Activated CD4-positive, alpha-beta T cell treated with anti-CD3 and anti-CD28 coated beads, Interleukin-2, amount 50 U/mL, for 48 hours (primary cell): ENCODE data around the gene GRIK1.

Experiments used
- DNase-seq, 2 experiments: peaks; one replicate each; pipeline ENCODE4 v3.0.0-alpha.2; 2020

GRIK1 gene

DNA sequence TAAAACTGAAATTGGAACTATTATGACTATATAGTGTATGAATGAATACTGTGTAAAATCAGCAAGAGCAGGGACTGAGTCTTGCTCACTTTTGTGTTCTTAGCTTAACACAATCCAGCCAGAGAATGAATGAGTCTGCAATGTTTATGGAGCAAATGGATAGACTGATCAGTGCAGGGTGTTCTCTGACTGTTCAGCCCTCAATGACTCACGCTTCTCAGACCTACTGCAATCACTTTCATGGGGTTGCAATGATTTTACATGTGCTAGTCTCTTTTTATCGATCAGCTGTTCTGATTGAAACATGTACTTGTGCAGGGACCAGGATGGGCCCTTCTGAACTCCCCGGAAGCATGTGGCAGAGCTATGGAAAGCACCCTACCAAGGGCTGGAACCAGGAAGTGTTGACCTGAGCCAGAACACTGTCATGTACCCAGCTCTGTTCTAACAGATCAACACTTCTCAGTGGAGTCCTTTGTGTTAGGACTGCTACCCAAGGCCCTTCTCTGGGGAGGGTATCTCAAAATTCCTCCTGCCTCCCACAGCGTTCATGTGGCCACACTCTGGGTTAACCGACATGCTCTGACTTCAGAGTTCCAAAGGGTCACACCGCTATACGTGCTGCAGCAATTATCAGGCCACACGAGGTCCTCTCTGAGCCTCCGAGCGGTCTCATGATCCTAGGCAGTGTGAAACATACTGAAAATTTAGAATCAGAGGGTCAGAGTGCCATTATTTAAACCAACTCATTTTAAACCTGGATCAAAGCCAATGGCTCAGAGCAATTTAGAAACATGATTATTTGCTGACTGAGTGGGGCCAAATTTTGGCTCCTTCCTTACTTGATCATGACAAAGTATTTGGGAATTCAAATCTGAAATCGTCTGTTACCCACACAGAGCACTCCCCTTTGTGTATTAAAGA is 35.2 kb downstream of the GRIK1 start:
- no peak for DNase-seq

DNA sequence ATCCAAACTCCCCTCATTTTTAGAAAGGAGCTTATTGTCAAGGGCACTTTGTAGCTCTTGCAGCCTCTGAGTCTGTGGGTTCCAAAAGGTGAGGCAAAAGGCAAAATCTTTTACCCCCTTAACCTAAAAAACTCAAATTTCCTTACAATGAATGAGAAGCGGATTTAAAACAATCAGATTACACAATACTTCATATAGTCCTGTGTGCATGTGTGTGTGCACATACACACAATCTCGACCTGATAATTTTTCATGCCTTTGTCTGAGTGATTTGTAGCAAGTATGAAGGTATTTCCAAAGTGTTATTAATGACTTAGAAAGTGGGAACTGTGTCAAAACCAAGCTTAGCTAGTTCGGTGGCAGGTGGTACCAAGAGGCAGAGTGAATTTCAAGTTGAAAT is 42.9 kb downstream of the GRIK1 start:
- no peak for DNase-seq

DNA sequence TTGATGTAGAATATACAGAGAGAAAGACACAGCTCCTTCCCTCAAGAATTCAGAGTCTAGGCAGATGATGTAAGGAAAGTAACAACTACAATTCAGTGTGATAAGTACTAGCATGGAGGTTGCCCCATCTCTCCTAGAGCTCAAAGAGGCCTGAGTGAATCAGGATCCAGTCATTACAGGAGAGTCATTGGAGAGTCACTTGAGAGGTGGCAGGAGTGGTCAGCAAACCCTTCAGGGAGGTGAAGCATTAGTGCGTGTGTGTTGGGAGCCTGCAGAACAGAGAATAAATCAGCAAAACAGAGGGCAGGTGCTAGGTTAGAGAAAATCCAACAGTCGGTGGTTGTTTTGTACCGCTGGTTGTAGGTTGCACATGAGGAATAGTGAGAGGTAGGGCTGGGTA is 46.1 kb downstream of the GRIK1 start:
- DNase-seq = no peak

DNA sequence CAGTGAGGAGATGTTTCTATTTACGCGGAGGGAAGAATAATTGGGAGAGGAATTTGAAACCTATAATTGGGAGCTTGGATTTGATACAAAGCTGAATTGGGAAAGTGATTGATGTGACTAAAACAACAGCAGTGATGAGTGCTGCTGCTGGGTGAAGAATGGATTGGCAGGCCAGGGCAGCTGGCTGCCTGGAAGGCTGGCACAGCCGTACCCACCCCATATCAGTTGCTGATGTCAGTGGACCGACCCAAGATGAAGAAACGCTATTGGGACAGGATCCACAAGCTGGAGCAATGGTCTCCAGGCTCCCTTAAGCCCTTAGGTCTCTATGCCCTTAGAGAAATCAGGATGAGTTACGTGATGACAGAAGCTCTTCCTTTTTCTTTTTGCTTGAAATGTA is 47.4 kb downstream of the GRIK1 start:
- DNase-seq = no peak

DNA sequence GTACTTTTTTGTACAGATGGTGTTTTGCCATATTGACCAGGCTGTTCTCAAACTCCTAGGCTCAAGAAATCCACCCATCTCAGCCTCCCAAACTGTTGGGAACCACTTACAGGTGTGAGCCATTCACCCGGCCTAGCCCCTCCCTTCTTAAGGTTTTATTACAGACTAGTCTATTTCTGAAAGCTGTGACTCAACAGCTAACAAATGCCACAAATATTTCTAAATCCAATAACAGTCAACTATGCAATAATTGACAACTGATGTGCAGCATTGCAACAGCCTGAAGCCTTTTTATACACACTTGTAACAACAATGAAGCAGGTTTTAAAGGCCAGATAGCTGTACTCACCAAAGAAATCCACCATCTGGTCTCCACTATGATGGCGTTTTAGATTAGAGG is 51.4 kb downstream of the GRIK1 start:
- no peak for DNase-seq

DNA sequence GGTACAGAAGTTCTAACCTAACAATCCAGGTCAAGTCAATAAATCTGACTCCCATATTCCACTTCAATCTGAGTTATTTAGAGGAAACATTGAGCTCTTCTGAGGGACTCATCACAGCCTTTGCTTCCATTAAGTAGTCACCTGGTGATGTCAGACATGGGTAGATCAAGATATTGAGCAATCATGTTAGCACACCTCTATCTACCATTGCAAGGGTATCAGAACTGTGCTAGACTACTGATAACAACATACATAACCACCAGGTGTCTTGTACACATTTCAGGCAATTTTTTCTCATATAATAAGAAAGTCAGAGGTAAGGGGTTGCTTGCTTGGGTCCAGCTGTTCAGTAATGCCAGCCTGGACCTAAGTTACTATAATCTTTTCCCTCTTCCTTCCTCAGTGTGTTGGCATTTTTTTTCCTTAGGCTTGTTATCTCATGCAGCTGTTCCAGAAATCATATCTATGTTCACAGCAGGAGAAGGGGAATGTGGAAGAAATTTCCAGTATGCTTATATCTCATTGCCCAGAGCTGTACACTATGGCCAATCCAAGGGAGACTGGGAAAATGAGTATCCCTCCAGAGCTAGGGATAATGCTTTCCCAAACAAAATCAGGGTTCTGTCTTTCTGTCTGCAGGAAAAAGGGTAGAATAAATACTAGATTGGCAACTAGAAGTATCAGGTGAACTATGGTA is 52.3 kb downstream of the GRIK1 start:
- DNase-seq = no peak

DNA sequence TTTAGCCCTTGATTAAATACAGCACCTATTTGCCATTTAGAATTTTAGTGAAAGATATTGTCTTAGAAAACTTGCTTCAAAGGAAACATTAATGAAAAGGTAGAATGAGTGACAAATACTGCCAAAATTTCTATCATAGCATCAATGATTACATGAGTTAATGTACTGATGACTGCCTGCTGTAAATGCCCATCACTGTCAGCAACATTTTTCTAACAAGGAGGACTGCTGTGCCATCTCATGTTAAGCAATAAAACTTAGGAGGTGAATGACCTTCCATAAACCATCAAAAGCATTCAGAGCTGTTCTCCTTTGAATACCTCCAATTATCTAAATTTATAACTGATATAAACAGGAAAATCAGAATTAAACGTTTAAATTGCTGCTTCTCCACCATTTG is 54.3 kb downstream of the GRIK1 start:
- no peak for DNase-seq

DNA sequence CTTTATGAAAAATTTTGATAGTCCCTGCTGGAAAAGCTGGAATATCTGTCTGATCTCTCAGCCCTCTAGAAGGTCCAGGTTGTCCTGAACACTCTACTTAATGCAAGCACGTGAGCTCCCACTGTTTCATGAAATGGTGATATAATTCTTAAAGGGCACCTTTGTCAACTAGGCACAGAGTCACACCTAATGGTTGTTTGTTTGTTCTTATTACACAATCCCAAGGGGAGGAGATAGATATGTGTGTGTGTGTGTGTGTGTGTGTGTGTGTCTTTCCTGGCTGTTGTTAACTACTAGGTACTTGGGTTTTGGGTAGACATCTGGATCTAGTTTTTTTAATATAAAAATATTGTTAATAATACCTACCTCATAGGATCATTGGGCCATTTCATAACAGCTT is 63.9 kb downstream of the GRIK1 start:
- DNase-seq = no peak

DNA sequence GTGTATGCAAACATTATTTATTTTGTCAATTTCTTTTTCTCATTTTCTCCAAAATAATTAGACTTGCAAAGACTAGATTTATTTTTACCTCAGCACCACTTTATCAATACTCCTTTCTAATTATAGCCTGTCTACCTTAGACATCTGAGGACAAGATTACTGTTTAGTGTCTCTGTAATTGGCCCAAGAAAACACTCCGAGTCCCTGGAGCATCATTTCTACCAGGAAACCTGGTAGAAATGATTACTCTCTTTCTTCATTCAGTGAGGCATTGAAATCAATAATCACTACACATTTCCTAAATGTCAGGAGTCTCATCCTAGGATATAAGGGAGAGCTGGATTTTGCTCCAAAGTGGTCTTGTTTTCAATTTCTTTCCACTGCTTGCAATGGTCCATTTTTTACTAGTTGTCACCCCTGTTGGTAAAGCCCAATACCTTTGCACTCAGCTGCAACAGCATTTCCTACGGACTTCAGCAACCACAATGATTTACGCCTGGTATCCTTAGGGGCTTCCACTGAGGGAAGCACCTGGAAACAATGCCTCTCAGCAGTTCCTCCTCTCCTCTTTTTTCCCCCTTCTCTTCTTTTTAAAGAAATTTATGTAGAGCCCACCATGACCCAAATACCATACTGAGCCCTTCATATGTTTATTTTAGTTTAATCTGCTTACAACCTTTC is 64.6 kb downstream of the GRIK1 start:
- DNase-seq = no peak

DNA sequence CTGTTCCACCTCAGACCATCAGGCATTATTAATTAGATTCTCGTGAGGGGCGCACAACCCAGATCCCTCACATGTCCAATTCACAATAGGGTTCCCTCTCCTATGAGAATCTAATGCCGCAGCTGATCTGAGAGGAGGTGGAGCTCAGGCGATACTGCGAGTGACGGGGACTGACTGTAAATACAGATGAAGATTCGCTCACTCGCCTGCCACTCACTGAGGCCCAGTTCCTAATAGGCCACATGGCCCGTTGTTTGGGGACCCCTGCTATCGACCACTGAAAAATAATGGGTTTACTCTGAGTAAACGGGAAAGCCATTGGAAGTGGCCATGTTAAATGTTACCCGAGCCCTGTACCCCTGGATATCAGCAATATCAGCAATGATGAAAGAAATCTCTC is 65.9 kb downstream of the GRIK1 start:
- no peak for DNase-seq

DNA sequence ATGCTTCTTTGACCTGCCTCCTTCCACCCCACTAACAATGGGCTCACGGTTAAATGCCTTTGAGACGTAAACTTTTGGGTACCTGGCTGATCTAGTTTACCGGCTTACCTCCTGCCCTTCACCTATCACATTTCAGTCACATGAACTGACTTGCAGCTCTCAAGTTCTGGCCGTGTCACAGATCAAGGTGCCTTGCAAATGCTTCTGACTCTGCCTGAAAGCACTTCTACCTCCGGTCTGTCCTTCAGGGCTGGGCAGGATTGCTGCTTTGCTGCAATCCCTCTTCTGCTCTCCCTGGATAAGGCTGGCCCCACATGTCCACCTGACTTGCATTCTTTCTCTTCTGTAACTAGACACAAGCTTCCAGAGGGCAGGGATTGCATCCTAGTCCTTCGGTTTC is 69.0 kb downstream of the GRIK1 start:
- no peak for DNase-seq

DNA sequence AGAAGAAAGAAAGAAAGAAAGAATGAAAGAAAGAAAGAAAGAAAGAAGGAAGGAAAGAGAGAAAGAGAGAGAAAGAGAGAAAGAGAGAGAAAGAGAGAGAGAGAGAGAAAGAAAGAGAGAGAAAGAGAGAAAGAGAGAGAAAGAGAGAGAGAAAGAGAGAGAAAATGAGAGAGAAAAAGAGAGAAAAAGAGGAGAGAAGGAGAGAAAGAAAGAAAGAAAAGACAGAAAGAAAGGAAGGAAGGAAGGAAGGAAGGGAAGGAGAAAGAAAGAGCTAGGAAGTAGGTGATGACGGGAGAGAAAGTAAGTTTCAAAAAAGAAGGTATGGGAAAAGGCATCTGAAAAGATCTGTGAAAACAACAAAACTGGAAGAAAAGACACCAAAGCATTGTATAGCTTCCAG is 72.0 kb downstream of the GRIK1 start:
- DNase-seq = no peak

DNA sequence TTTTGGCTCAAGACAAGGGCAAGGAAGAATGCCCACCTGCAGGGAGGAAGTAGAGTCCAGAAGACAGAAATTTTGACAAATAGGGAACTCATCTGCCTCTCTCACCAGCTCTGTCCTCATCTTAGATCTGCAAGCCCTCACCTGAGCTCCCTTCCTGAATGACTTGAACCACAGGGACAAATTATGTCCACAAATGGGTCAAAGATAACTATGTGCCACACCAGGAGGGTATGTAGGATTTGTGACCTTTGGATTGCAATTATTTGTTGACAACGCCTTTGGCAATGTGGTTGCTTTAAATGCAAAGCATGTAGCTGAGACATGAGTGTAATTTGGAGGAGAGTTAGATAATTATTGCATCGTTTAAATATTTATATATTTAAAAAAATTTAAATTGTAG is 79.5 kb downstream of the GRIK1 start:
- DNase-seq = no peak

DNA sequence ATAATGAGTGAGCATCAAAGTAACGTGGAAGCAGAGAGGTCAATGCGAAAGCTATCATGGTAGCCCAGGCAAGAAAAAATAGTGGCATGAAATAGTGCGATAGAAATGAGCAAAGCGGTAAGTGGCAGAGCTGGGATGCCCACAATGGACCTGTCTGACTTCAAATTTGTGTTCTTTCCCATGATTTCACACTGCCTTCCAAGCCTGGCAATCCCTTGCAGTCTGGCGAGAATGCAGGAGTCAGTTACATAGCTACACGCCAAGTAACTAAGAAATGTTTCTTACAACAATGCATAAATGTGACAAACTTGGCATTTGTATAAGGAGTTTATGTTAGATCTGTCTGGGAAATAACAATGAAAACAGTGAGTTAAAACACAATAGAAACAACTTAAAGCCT is 82.6 kb downstream of the GRIK1 start:
- no peak for DNase-seq

DNA sequence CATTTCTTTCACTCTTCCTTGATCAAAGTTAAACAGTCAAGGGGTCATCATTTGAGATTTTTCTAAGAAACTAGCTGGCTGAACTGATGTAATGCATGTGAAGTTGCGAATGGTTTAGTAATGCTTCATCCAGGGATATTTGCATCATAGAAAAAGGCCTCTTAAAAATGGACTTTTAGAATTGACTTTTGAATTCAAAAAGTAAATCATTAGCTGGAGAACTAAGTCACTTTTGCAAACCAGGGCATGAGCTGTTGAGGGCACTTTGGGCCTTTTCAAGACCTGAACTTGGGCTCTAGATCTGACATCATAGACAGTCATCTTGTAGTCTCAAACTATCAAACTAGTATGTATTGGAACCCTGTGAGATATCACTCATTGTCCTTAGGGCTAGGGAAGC is 85.0 kb downstream of the GRIK1 start:
- DNase-seq = no peak

DNA sequence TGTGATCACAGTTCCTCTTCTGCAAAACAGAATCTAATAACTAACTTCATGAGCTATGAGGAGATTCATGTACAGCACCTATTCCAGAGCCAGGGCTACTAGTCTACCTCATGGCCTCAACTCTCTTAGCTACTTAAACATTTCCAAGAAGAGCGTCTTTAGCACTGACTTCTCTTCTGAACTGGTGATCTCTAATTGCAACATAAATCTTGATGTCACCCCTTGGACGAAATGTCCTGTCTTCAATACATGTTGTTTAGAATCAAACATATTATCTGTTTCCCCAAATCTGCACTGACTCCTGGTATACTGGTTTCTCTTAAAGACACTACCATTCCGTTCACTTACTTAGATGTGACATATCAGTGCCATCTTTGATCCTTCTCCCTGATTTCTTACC is 88.2 kb downstream of the GRIK1 start:
- no peak for DNase-seq

DNA sequence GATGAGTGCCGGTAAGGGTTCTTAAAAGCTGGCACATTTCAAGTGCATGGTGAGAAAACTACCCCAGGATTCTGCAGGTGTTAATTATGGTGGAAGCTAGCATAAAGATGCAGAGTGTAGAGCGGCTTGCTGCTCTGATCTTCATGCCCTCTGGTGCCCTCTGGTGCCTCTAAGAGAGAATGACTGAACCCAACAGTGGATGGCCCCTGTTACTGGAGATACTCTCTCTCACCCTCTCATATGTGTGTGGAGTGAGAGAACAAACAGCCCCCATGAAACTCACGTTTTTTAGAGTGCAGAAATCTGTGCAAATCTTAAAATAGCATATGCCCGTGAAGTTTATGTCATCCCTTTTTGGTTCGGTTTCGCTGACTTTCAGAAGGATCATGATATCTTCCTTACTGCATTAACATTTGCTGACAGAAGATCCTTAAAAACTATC is 90.0 kb downstream of the GRIK1 start:
- peak; percentile 34 to 49 for DNase-seq

DNA sequence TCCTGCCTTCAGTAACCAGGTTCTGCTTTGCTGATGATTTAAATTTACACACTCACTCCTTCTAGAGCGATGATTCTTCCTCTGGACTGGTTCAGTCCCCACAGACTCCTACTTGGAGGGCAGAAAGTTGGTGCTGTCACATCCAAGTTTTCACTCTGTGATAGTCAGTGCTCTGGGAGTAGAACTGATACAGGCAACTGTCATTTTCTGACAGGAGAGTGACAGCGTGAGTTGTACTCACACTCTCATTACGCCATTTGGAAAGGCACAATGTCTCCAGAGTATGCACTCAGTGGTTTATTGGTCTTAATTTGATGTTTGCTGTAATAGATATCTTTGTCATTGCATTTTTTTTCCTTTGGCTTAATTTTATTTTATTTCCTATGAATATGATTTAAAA is 96.0 kb downstream of the GRIK1 start:
- no peak for DNase-seq

DNA sequence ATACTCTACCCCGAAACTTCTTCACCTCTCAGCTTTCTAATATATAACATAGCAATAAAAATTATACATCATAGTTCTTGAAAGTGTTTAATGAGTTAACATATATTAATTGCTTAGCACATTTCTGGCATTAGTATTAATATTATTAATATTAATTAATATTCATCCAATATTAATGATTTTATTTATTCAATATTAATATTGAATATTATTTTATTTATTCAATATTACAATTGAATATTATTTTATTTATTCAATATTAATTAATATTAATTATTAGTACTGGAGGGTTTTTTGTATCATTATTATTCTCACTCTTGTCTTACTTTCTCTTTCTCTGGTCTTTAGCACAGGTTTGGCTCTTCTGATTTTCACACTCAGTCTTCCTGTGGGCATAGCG is 105.2 kb downstream of the GRIK1 start:
- DNase-seq = no peak

DNA sequence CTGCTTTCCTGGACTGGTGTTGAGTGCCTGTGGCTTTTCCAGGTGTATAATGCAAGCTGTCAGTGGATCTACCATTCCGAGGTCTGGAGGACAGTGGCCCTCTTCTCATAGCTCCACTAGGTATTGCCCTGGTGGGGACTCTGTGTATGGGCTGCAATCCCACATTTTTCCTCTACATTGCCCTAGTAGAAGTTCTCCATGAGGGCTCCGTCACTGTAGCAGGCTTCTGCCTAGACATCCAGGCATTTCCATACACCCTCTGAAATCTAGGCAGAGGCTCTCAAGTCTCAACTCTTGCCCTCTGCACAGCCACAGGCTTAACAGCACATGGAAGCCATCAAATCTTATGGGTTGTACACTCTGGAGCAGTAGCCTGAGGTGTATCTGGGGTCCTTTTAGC is 107.6 kb downstream of the GRIK1 start:
- DNase-seq = no peak

DNA sequence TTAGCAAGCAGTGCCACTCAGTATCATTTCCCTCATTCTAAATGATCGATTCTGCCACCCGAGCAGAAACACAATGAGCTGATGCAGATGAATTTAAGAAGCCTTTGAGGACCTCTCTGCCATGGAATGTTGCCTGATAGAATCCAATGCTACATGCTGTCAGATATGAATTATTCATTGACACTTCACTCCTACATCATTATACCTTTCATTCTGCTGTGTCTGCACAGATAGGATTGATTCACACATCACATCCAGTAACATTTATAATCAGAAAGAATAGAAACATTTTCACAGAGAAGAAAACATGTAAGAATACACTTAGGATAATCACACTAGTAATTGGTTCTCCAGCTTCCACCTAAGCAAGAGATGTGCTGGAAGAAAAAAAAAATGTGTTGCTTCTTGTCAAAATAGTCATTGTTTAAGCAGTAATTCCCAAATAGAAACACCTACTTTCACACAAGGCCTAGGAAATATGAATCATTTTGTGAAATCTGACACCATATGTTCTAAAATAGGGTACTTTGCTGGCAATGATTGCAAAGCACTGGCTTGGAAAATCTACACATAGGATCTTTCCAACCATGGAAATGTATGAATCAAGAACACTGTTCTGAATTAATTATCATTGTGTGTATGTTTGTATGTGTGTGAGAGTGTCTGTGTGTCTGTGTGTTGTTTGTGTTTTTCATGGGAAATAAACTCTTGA is 110.1 kb downstream of the GRIK1 start:
- DNase-seq = no peak

DNA sequence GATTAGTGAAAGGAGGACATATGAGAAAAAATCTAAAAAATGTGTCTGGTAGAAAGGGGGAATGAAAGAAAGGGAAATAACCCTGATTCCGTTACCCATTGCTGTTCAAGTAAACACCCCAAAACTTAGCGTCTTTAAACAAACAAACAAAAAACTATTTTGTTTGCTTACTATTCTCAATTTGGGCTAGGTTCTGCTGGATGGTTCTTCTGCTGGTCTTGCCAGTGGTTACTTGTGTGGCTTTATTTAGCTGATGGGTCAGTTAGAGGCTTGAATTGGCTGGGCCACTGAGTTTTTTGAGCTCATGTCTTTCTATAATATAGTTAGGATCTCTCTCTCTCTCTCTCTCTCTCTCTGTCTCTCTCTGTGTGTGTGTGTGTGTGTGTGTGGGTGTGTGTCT is 112.1 kb downstream of the GRIK1 start:
- no peak for DNase-seq

DNA sequence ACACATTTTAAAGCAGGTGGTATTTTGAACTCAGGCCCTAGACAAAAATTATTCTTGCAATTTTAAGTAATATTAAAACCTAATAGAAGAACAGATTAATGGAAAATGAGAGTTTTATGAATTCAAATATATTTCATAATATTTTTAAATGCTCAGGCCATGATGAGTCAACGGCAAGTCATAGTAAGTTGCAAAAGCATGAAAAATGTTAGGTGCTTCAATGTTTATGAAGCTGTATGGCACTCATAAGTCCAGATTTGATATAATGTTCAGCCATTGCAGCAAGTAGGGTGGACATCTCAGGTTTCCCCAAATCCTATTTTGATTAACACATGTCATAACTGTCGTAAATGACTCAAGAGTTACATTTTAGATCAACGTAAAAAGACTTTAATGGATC is 112.6 kb downstream of the GRIK1 start:
- no peak for DNase-seq
